Right atrium auricular region (tissue), 2 donors: ENCODE data around the gene ZNF366. TPM values are rescaled to one million over a fixed set of nuclear protein-coding genes. Genes with fewer than 3 reads are reported as not detected.

Source experiments
- DNase-seq: peaks from one replicate; pipeline ENCODE4 v3.0.0-alpha.2; 2019; ENCODE audit warnings: low spot score
- H3K27ac ChIP-seq, 2 donors: fragments of 200-600 bp; sonication (generic); 1 replicate in 1 of 2; 2 replicates in 1 of 2; pipeline ENCODE4 v1.5.1; 2016 to 2019
- H3K27me3 ChIP-seq, 2 donors: fragments of 200-600 bp; sonication (generic); one replicate each; pipeline versions ENCODE4 v1.5.1 to v1.6.0; 2017 to 2019
- H3K36me3 ChIP-seq: fragments of 200-600 bp; sonication (generic); one replicate; pipeline ENCODE4 v1.5.1; 2016
- H3K4me1 ChIP-seq, 2 donors: fragments of 200-600 bp; sonication (generic); one replicate each; pipeline versions ENCODE4 v1.5.1 to v1.6.0; 2017 to 2019
- H3K4me3 ChIP-seq, 2 donors: fragments of 200-600 bp; sonication (generic); 1 replicate in 1 of 2; 2 replicates in 1 of 2; pipeline ENCODE4 v1.5.1; 2017 to 2019; ENCODE audit warnings: mild to moderate bottlenecking in 1 of 2, moderate library complexity in 1 of 2
- H3K9me3 ChIP-seq, 2 donors: fragments of 200-600 bp; sonication (generic); one replicate each; pipeline ENCODE4 v1.5.1; 2019
- CTCF ChIP-seq, 2 donors: fragments of 200-600 bp; sonication (generic); IDR thresholded peaks; one replicate each; pipeline ENCODE4 v1.5.1; 2019; ENCODE audit warnings: antibody characterized with exemption in 2 of 2
- total RNA-seq, 2 donors: library from RNA; depleted of rRNA; stranded (reverse); fragments of >200 nt; gene quantifications; one replicate each; pipeline ENCODE4 v1.1.0, GENCODE V29; 2016

The ZNF366 gene
- total RNA-seq, 2 donors from 2014 or later: 4.4 to 9.0 TPM

- Histone ChIP-seq H3K36me3 (no peaks in the 10 kb centered on the region), H3K9me3 (no peaks in the 10 kb centered on the region), H3K27me3 (no peaks in the 10 kb centered on the region), H3K27ac (no peak overlapping the region), H3K4me3 (no peak overlapping the region), H3K4me1 (no peaks in the 10 kb centered on the region)
- no peak for TF ChIP-seq CTCF (IDR thresholded peaks at IDR 0.05)
- DNase-seq: no peak
Measured at GRCh38 chr5:72412283-72413055, 94.7 kb downstream of the ZNF366 start.

GRCh38 chr5:72410688-72411295 is 96.4 kb downstream of the ZNF366 start:
- no peak overlapping the region for H3K27ac ChIP-seq
- no peak for TF ChIP-seq CTCF (IDR thresholded peaks at IDR 0.05)
- DNase-seq: no peak
- no peak overlapping the region for H3K4me3 ChIP-seq
- no peaks in the 10 kb centered on the region for H3K36me3 ChIP-seq
- no peaks in the 10 kb centered on the region for H3K4me1 ChIP-seq
- no peaks in the 10 kb centered on the region for H3K9me3 ChIP-seq
- no peaks in the 10 kb centered on the region for H3K27me3 ChIP-seq

GRCh38 chr5:72408603-72409002 is 98.6 kb downstream of the ZNF366 start:
- Histone ChIP-seq H3K4me3 (no peak overlapping the region), H3K27me3 (no peaks in the 10 kb centered on the region), H3K36me3 (no peaks in the 10 kb centered on the region), H3K9me3 (no peaks in the 10 kb centered on the region), H3K27ac (no peak overlapping the region), H3K4me1 (no peaks in the 10 kb centered on the region)
- DNase-seq: no peak
- no peak for TF ChIP-seq CTCF (IDR thresholded peaks at IDR 0.05)

GRCh38 chr5:72408127-72408526 is 99.1 kb downstream of the ZNF366 start:
- Histone ChIP-seq H3K9me3 (no peaks in the 10 kb centered on the region), H3K27me3 (no peaks in the 10 kb centered on the region), H3K27ac (no peak overlapping the region), H3K36me3 (no peaks in the 10 kb centered on the region), H3K4me1 (peaks cover 0 to 4% of the 10 kb centered on the region in 2 donors), H3K4me3 (no peak overlapping the region)
- DNase-seq: no peak
- TF ChIP-seq CTCF (IDR thresholded peaks at IDR 0.05): no peak

- no peak for DNase-seq
Measured at GRCh38 chr5:72407541-72407940, 99.7 kb downstream of the ZNF366 start.

More at GRCh38 chr5:72407541-72407940, 99.7 kb downstream of the ZNF366 start:
- Histone ChIP-seq H3K36me3 (no peaks in the 10 kb centered on the region), H3K27me3 (no peaks in the 10 kb centered on the region), H3K9me3 (no peaks in the 10 kb centered on the region), H3K4me1 (peaks cover 0 to 10% of the 10 kb centered on the region in 2 donors), H3K27ac (no peak overlapping the region), H3K4me3 (no peak overlapping the region)
- no peak for TF ChIP-seq CTCF (IDR thresholded peaks at IDR 0.05)
